GM18498 (cell line): Measurements from ENCODE around the gene CCR9.

Source experiments
- ATAC-seq: cut with Tn5 transposase; IDR thresholded peaks from one replicate; pipeline ENCODE4 v1.9.1; 2021; ENCODE audit warnings: mild to moderate bottlenecking, moderate library complexity; ENCODE audit not compliant: unreplicated experiment

The CCR9 gene

DNA sequence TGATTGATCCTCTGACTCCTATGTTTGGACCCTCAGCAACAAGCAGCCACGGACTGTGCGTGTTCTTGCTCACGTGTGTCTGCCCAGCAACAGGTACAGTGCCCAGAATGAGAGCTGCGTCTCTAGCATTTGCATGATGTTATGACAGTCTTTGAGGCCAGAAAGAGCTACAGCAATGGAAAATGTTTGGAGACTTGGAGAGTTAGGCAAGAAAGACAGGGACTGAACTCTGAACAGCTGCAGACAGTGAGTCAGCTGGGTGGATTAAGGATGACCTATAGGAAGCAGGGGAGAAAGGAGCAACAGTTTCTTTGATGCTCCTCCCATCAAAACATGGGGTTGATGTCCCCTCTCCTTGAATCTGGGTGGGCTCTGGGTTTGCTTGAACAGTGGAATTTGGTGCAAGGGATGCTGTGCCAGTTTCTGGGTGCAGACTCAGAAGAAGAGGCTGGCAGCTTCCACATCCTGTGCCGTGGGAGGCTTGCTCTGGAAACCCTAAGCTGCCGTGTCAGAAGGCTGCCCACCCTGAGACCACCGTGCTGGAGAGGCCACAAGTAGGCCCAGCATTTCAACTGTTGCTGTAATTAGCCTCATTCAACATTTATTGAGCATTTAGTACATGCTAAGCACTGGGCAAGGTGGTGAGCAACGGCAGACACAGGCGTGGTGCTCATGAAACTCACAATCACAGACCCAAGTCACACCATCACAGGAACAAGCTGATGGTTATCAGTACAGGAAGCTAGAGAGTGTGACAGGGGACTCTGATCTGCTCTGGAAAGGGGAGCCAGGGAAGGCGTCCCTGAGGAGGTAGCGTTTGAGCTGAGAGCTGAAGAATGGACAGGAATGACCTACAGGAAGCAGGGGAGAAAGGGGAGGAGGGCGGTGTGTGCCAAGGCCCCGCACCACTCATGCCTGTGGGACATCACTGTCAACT lies 21.7 kb downstream of the CCR9 start:
- no peak for ATAC-seq

DNA sequence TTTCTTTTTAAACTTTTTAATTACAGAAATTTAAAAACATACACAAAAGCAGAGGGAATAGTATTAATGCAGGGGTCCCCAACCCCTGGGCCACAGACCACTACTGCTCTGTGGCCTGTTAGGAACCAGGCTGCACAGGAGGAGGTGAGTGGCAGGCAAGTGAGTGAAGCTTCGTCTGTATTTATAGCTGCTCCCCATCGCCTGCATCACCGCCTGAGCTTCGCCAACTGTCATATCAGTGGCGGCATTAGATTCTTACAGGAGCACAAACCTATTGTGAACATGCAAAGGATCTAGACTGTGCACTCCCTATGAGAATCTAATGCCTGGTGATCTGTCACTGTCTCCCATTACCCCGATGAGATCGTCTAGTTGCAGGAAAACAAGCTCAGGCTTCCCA lies 22.4 kb downstream of the CCR9 start:
- ATAC-seq: no peak

DNA sequence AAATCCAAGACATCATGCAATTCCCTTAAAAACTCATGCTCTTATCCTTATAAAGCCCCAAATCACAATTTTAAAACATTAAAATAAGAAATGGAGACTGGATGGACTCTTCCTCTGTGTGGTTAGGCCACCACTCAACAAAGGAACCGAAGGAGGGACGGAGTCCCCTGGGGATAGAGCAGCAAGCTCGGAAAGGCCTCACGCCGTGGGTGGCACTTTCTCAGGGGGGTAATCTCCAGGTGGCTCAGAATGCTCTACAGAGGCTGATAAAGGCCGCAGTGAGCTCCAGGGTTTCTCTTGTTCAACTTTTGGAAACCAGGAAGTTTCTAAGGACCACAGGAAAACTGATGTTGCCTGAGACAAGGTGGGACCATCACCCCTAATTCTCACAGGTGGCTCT lies 23.2 kb downstream of the CCR9 start:
- no peak for ATAC-seq

DNA sequence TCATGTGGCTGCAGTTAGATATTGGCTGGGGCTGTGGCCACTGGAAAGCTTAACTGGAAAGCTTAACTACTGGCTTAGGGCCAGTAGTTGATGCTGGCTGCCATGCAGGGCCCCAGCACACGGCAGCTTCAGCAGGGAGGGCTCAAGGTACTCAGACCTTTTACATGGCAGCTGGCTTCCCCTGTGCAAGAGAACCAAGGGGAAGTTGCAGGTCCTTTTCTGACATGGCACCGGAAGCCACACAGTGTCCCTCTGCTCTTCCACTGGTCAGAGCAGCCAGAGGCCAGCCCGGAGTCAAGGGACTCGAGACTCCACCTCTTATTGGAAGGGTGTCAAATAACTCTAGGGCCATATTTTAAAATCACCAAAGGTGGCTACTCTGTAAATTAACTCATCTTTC lies 24.5 kb downstream of the CCR9 start:
- ATAC-seq: no peak

DNA sequence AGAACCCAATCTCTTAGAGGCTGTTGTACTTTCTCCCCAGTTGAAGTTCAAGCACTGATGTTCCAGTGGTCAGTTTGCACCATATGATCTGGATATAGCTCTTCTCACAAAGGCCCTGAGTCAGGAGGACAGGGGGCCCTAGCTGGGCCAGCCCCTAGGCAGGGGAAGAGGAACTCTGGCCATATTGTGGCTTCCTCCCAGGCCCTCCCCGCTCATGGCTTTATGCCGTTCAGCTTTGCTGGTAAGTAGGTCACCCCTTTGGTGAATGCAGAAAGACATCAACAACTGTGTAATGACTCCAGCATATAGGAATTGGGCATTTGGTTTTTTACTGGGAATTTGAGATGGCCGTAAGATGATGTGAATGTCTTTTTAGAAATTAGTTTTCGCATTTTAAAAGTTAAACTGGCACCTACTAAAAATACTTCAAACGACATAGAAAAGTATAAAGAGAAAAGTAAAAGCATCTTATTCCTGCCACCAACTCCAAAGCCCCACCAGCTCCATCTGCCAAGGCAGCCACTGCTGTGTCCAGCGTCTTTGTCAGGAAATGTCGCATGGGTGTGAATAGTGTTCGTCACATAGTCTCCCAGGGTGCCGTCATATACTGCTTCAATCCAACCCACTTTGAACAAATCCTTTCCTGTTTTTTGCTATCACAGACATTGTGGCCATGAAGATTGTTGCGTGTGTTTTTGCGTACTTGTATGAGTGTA lies 25.3 kb downstream of the CCR9 start:
- no peak for ATAC-seq

DNA sequence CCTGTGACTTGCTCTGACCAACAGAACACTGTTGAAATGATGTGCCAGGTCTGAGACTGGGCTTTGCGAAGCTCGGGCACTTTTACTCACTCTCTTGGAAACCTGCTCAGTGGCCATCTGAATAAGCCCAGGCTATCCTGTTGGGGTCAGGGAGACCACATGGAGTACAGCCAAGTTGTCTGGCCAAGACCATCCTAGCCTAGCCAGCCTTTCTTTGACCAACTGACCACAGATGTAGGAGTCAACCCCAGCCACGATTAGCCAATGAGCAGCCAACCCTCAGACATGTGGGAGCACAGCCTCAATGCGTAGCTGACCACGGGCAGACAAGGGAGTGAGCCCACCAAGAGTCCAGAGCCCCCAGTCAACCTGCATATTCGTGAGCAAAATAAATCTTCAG lies 26.1 kb downstream of the CCR9 start:
- ATAC-seq: no peak

DNA sequence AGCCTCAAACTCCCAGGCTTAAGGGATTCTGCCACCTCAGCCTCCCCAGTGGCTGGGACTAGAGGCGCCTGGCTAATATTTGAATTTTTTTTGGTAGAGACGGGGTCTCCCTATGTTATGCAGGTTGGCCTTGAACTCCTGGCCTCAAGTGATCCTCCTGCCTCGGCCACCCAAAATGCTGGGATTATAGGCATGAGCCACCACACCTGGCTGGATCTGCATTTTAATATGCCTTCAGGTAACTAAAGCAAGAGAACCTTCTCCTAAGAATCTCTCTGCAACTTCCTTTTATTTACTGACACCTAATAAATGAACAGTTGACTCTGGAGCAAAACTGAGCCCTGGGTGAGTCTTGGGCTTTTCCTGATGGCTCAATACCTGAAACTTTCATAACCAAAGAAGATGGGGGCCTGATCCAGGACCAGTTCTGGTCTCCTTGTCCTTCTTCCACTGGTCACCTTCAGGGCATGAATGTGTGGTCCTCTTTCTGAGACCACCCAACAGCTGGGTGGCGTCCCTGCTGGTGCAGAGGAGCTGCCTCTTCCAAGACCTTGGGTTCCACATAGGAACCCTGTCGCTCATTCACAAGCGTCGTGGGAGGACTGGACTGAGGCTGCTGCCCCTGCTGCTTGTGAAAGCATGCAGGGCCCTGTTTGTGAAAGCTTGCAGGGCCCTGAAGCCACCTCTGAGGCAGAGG lies 28.2 kb downstream of the CCR9 start:
- no peak for ATAC-seq

DNA sequence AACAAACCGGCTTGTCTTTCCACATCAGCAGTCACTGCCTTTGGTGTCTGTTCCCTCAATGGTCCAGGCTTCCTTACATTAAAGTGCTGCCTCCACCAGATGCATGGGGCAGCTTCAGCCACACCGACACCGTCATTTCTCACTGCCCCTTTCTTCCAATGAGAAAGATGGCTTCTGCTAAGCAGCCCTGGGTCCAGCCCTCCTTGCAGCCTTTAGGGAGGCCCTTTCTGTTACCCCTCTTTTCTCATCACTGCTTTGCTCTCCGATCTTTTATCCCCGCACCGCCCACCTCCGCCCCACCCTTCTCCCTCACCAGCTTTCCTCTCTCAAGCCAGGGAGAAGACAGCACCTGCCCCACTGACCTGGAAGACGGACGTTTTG lies 28.7 kb downstream of the CCR9 start:
- ATAC-seq: no peak

DNA sequence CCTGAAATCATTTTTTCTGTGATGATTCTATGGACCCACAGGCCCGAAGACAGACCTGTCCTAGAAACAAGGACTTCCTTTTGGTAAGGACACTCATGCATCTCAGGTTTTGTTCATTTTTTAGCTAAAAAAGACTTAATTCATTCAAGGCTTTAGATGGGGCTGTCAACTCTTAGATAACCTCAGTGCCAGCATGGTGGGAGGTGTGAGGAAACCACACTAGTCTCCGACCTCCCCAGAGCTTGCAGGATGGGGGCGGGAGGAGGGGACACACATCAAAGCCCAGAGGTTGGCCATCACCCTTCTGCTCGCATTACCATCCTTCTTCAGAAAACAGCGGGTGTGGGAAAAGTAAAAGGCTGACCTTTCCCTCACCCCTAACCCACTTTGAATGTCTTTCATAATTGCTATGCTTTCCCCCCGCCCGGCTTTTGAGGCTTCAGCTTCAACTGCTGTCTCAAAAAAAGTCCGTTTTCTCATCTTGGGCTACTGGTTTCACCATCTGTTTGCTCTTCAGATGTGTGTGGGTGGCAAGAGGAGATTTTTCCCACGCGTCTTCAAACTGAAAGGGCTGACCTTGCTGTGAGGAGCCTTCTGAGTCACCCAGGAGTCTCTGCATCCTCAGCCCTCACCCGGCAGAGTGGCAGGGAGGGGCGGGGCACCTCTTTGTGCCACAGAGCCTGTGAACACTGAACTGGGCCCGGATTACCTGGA lies 29.3 kb downstream of the CCR9 start:
- ATAC-seq: peak; percentile 89

DNA sequence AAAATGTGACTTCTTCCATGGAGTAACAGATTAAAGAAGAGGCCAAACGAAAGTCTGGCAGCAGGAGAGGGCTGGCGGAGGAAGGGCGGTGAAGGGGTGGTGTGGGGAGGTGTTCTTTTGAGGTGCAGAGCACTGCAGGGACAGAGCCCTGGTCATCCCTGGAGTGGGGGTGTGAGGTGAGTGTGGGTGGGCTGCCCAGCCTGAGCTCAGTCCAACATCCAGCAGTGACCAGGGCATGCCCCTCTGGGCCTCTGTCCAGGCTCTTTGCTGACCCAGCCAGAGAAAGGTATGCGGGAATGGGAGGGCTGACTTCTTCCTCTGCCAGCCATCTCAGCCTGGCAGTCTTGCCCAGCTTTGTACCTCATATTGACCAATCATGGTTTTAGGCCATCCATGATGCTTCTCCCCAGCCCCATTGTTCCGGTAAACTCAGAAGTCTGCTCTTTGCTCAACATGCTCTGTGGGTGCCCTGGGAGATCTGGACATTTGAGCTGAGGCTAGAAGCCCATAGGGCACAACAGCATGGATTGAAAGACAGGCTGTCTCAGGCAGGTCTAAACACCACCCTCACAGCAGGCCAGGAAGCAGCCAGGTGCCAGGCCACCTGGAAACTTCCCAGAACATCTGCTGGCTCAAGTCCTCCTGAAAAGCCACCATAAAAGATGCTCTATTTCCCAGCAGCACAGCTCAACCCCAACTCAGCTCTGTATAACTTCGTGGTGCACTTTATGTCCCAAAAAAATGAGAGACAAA lies 31.0 kb downstream of the CCR9 start:
- no peak for ATAC-seq

DNA sequence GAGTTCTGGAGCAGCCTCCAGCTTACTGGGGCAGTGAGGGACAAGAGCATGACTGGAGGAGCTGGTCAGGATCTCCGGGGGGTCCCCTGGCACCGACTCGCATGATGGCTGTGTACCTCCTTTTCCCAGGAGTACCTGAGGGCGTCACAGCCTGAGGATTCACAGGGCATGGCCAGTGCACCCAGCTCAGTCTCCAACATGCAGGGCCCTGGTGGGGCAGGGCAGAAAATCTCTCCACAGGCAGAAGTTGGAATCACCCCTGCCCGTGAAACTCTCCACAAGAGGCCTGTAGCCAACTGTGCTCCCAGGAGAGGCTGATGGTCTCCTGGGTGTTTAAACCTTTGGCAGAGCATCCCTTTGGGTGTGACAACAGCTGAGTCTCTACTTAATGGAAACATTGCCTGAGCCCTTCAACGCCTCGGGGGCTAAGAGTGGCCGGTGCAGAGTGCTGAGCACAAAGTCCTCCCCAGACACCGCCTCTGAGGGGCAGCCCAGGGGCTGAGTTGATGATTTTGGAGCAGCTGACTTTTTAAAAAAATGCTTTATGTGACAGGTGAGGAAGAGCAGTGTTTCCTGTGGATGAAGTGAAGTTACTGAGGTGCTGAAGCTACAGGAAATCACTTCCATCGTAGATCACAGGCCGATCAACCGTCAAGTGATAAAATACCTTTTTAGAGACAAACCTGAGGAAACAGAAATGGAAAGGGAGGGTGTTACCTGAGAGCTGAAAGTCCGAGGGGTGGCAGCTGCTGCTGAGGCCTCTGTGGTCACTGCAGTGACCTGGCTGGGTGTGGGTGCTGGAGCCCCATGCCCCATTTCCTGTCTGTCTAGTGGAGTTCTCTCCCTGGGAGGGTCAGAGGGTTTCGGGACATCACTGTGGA lies 35.1 kb downstream of the CCR9 start:
- no peak for ATAC-seq

DNA sequence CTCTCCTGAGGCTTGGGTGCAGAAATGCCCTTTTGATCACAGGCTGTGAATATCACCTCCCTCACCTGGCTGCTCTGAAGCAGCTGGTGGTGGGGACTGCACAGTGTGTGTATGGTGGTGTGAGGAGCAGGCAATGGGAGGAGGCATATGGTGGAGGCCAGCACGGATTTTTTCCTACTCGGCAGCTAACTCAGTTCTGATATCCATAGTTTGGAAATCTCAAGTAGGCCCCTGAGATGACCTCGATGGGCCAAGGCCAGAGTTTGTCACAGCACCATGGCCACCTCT lies 35.6 kb downstream of the CCR9 start:
- ATAC-seq: no peak

DNA sequence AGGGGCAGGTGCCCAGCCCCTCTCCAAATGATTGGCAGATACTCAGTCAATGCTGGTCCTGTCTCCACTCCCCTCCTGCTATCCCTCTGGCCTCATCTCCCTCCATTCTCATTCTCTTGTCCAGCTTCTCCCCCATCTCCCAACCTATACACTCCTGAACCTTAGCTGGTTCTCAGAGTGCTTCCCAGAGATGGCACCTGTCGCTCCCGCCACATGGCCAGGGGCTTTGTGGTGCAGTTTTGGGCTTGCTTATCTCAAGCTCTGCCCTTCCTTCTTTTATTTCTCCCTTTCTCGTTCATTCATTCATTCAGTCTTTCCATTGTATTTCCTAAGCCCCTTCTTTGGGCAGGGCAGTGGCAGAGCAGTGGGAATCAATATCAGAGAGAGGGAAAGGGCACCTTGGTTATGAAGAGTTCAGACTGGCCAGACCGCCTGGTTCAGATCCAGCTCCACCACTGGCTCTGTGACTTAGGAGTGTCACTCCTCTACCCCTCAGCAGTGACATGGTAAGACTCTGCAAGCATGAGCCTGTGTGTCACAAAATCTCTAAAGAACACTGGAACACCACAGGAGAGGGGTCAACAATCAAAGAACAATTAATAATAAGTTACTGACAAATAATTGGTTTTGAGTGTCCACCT lies 36.7 kb downstream of the CCR9 start:
- ATAC-seq: no peak

DNA sequence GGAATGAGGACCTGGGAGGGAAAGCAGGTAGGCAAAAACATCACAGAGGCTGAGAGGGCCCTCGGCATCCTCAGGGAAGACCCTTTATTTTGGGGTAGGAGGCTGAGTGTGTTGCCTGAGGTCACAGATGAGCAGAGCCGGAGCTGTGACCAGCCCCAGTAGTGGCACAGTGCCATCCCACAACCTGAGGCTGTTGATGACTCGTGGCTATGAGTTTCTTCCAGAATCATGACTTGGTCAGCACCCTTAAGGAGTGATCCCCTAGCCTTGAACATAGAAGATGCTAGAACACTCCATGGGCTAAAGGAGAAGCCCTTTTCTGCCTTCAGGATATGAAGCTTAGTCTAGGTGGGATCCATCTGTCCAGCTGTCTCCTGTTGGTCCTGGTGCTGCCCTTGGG lies 37.4 kb downstream of the CCR9 start:
- ATAC-seq: no peak

DNA sequence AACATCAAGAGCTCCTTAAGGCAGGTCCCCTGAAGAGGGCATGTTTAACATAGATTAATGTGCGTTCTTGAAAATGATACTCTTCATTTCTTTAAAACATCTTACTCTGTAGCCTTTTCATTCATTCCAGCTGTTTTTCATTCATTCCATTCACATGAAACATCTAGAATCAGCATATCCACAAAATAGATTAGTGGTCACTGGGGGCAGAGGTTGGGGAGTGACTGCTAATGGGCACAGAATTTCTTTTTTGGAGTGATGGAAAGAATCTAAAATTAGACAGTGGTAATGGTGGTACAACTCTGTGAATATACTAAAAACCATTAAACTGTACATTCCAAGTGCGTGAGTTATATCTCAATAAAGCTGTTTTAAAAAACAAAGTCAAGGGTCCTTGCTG lies 41.5 kb downstream of the CCR9 start:
- no peak for ATAC-seq

DNA sequence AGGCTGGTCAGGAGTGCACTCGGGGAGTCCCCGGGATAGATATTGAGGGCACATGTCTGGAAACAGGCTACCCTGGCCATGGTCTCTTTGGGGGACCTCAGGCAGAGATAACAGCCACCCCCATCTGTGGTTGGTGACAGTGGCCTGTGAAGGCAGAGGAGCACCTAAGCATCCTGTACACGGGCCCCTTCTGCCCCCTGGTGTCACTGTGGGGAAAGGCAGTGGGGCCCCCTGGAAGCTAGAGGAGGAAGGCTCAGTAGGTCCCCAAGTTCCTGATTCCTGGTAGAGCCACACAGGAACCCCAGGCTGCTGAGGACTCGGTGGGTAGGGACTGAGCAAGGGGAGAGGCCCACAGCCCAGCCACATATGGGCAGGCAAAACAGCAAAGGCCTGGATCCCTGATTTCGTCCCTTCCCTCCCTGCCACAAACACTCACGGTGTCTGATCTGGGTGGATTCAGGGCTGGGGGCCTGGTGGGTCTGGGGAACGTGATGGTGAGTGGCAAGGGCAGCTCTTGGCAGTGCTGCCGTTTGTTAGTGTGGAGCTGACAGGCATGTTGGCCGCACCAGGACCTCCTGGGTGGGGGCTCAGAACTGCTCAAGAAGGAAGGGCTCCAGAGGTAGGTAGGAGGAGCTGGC lies 42.8 kb downstream of the CCR9 start:
- no peak for ATAC-seq

DNA sequence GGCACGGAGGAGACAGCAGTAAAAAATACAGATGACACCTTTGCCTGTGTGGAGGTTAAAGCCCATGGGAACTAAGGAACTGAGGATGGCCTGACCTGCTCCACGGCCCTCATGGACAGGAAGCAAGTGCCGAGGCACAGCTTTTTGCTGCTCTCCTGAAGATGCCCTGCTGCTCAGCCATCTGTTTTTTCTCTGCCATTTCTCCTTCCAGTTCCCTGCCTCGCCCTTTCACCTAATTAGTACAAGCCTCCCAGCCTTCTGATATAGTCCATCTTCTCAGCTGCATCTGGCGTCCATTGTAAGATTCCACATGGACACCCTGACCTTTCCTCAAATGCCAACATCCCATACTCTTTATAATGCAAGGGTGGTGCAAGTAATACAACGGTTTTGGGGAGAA lies 45.2 kb downstream of the CCR9 start:
- no peak for ATAC-seq

DNA sequence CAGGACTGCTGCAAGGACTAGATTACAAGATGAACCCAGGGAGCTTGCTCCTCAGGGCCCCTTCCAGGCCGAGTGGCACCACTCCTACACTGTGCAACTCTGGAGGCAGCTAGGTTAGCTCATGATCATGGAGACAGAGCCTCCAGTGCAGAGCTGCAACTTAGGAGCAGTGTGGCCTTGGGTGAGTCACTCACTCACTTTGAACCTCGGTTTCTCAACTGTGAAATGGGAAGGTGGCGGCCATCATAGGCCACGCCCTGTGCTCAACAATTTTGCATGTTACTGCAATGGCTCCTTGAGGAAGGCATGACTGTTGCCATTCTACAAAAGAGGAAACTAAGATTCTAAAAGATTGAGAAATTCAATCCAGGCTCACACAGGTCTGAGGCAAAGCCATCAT lies 45.8 kb downstream of the CCR9 start:
- no peak for ATAC-seq

DNA sequence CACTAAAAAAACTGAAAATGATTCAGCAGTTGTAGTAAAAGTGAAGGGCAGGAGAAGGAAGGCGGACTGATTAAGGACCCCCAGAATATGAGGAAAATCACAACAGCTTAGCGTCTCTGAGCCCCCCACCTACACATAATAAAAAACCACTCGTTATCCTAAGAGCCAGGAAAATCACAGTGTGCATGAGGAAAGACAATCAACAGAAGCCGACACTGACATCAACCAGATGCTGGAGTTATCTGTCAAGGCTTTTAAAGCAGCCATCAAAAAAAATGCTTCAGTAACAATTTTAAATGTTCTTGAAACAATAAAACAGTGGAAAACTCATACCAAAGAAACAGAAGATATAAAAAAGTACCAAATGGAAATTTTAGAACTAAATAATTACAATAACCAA lies 47.2 kb downstream of the CCR9 start:
- ATAC-seq: no peak
